Activated CD4-positive, alpha-beta memory T cell treated with anti-CD3 and anti-CD28 coated beads for 36 hours (primary cell): ENCODE data around the gene ARHGDIB. TPM values are rescaled to one million over a fixed set of nuclear protein-coding genes. Genes with fewer than 3 reads are reported as not detected.

Source experiments
- CTCF ChIA-PET: fragments of 350-600 bp; sonication (Branson Sonifier 250); formaldehyde crosslinking; loops from one replicate; lab custom pipeline; 2021; ENCODE audit warnings: antibody characterized with exemption, inconsistent platforms; lab: Charles Lee
- POLR2A ChIA-PET: fragments of 350-600 bp; sonication (Branson Sonifier 250); formaldehyde crosslinking; loops from one replicate; lab custom pipeline; 2021; ENCODE audit warnings: antibody characterized with exemption; lab: Charles Lee
- DNase-seq: peaks from one replicate; pipeline ENCODE4 v3.0.0-alpha.2; 2020
- H3K27ac Mint-ChIP-seq: one replicate; pipeline ENCODE4 v1.8.0; 2021; ENCODE audit warnings: mixed read lengths
- H3K27me3 Mint-ChIP-seq: one replicate; pipeline ENCODE4 v1.8.0; 2021; ENCODE audit warnings: mixed read lengths
- H3K36me3 Mint-ChIP-seq: one replicate; pipeline ENCODE4 v1.8.0; 2021; ENCODE audit warnings: mixed read lengths
- H3K4me1 Mint-ChIP-seq: one replicate; pipeline ENCODE4 v1.8.0; 2021; ENCODE audit warnings: low read depth, mixed read lengths
- H3K4me3 Mint-ChIP-seq: one replicate; pipeline ENCODE4 v1.8.0; 2021; ENCODE audit warnings: mild to moderate bottlenecking, mixed read lengths
- H3K9me3 Mint-ChIP-seq: one replicate; pipeline ENCODE4 v1.8.0; 2021; ENCODE audit warnings: mixed read lengths
- intact Hi-C: fragments of 100-400 bp; cut with micrococcal nuclease; formaldehyde crosslinking; loops from one replicate; pipeline ENCODE4 v1.15.1; 2023
- total RNA-seq, 2 experiments: library from RNA; stranded (reverse); gene quantifications; one replicate each; pipeline ENCODE4 v1.2.3, GENCODE V29; 2021

Gene ARHGDIB
- total RNA-seq, 2 experiments from 2014 or later = 640 to 644 TPM

DNA sequence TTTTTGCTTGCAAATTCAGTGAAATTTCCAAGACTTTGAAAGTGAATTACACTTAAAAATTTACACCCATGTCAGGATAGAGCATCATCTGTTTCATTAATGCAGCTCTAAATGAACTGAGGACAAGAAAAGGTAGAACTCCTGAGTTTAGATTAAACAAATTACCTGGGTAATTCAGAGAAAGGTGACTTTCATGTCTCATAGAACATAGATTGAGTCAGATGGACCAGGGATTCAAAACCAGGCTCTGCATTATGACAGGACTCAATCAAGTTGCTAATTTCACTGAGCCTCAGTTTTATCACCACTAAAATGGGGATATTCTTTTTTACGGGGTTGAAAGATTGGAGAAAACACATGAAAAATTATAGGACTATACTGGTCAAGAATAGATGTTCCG lies 4.5 kb downstream of the ARHGDIB start:
- CTCF ChIA-PET = interaction anchor here (0.7 to 1.2 kb wide), 3 partner anchors 181 to 265 kb away, joined by 3 to 5 read pairs (median 3); partner anchors contain the start of gene RERG
- no peak for DNase-seq
- Mint-ChIP-seq H3K9me3 (no peaks in the 10 kb centered on the region), H3K4me3 (peak overlapping the region; percentile 70), H3K36me3 (peaks cover 29% of the 10 kb centered on the region), H3K27me3 (no peaks in the 10 kb centered on the region), H3K27ac (peak overlapping the region; percentile 96), H3K4me1 (peaks cover 40% of the 10 kb centered on the region)
- POLR2A ChIA-PET = interaction anchor here (0.9 to 3.7 kb wide), 5 partner anchors 9 to 585 kb away, joined by 3 to 17 read pairs (median 7); partner anchors contain the start of genes C12orf60 and WBP11
- intact Hi-C loops = loop anchor here (2.0 to 10.0 kb wide), 3 partner anchors 562 to 928 kb away; partner anchors contain the start of gene STRAP

DNA sequence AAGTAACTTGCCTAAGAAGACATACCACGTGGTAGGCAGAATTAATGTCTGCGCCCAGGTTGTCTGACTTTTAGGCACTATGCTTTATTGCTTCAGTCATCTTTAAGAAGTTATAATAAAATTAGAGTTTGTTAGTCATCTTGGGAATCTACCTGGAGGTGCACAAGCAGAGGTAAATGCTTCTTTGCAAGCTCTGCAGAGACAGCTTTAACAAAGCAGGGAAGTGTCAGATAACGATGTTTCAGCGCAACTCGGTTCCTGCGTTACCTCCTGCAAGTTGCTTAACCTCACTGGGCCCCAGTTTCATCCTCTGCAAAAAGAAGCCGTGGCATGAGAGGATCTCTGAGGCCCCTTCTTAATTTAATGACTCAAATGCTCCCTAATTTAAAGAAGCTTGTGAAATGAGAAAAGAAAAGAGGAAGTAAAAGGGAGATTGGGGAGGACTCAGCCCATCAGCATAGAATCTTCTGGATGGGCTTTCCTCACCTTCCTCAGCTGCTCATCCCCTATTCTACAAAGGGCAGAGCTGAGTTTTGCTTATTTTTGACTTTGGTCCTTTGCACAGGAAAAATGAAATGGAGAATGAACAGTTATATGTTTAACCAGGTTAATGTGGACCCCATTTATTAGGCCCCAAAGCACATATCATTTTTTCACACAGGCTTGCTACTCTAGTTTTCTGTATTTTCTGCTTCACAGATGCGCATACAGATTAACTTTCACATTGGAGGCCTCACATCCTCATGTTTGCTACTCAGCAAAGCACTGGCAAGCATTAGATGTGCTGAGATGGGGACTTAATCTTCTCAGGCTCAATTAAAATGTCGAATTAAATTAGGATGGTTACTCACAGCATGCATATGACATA lies 5.1 kb downstream of the ARHGDIB start:
- Mint-ChIP-seq H3K36me3 (peaks cover 28% of the 10 kb centered on the region), H3K27me3 (no peaks in the 10 kb centered on the region), H3K4me3 (peak overlapping the region; percentile 70), H3K4me1 (peaks cover 46% of the 10 kb centered on the region), H3K27ac (peak overlapping the region; percentile 96), H3K9me3 (no peaks in the 10 kb centered on the region)
- peak; percentile 60 for DNase-seq
- intact Hi-C loops = loop anchor here (2.0 to 10.0 kb wide), 3 partner anchors 561 to 929 kb away; partner anchors contain the start of gene STRAP
- ChIA-PET POLR2A (interaction anchor here (0.9 to 2.1 kb wide), 4 partner anchors 8 to 584 kb away, joined by 3 to 7 read pairs (median 5); partner anchors contain the start of genes C12orf60 and WBP11), CTCF (interaction anchor here (1.1 to 1.2 kb wide), 2 partner anchors 187 to 265 kb away, joined by 3 to 5 read pairs; partner anchors contain the start of gene RERG)

DNA sequence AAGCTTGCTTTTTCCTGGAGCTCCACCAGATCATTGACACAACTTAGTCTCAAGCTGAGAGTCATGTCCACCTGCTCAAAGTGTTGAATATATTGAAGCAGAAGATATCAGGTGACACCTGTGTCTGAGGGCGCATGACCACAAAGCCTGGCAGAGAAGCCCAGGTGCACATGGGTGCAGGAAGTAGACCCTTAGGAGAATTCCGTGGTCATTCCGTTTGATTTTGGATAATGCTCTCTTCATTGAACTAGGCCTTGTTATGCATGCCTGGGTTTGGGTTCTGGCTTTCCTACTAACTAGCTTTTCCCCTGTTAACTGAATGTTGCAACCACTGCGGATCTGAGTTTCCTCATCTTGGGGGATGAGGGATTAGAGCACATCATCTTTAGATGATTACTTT lies 7.1 kb downstream of the ARHGDIB start:
- no peak for DNase-seq
- POLR2A ChIA-PET = interaction anchor here (0.6 to 1.5 kb wide), 3 partner anchors 180 to 560 kb away, joined by 5 to 10 read pairs (median 5); a partner anchor contains a TSS
- Mint-ChIP-seq H3K36me3 (peaks cover 29% of the 10 kb centered on the region), H3K9me3 (no peaks in the 10 kb centered on the region), H3K4me1 (peaks cover 64% of the 10 kb centered on the region), H3K27me3 (no peaks in the 10 kb centered on the region), H3K4me3 (peak overlapping the region; percentile 53), H3K27ac (peak overlapping the region; percentile 99)
- CTCF ChIA-PET = interaction anchor here (1.2 to 2.2 kb wide), 2 partner anchors 26 to 185 kb away, joined by 3 to 6 read pairs; no protein-coding TSS in a partner anchor
- intact Hi-C loops = loop anchor here (5.0 to 10.0 kb wide), 2 partner anchors 38 to 931 kb away; partner anchors contain the start of gene STRAP

DNA sequence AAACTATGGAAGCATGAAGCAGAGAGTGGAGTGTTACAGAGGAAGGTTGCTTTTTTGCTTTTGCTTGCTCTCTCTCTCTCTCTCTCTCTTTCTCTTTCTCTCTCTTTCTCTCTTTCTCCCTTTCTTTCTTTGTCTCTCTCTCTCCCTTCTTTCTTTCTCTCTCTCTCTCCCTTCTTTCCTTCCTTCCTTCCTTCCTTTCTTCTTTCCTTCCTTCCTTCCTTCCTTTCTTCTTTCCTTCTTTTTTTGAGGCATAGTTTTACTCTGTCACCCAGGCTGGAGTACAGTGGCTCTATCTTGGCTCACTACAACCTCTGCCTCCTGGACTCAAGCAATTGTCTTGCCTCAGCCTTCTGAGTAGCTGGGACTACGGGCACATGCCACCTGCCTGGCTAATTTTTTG lies 7.6 kb downstream of the ARHGDIB start:
- H3K9me3 Mint-ChIP-seq = no peaks in the 10 kb centered on the region
- peak overlapping the region; percentile 99 for H3K27ac Mint-ChIP-seq
- H3K4me1 Mint-ChIP-seq = peaks cover 70% of the 10 kb centered on the region
- H3K36me3 Mint-ChIP-seq = peaks cover 32% of the 10 kb centered on the region
- intact Hi-C loops = loop anchor here (2.0 to 10.0 kb wide), 3 partner anchors 39 to 931 kb away; partner anchors contain the start of gene STRAP
- H3K27me3 Mint-ChIP-seq = no peaks in the 10 kb centered on the region
- CTCF ChIA-PET = interaction anchor here (1.2 to 2.2 kb wide), 2 partner anchors 25 to 184 kb away, joined by 3 to 6 read pairs; no protein-coding TSS in a partner anchor
- POLR2A ChIA-PET = interaction anchor here (1.5 kb wide), 1 partner anchor 179 kb away, joined by 10 read pairs; a partner anchor contains a TSS
- peak overlapping the region; percentile 53 for H3K4me3 Mint-ChIP-seq
- no peak for DNase-seq

DNA sequence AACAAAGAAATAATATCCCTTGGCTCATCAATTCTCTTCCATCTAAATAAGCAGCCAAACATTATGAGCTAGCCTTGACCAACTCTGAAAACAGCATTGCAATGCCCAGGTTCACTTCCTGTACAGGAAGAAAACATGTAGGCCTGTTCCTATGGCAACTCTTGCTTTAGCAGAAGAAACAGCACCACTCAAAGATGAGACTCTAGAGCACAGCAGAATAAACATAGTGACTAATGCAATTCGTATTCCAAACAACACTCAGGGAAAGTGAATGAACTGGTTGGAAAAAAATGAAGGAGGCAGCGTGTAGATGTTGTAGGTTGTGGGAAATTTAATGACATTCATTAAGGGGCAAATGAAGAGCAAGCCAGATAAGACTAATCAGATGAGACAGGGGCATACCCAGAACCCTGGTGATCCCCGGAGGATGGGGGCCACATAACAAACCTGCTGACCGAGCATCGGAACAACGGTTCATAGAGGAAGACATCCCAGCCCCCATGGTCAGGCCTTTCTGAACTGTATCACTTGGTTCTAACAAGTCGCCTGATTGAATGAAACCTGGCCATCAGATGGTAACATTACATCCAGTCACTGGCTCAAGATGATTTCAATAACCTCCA lies 9.0 kb downstream of the ARHGDIB start:
- CTCF ChIA-PET = interaction anchor here (1.5 to 2.2 kb wide), 2 partner anchors 9 to 183 kb away, joined by 6 to 7 read pairs; partner anchors contain the start of gene ARHGDIB
- Mint-ChIP-seq H3K27me3 (no peaks in the 10 kb centered on the region), H3K9me3 (no peaks in the 10 kb centered on the region), H3K4me3 (peak overlapping the region; percentile 77), H3K27ac (peak overlapping the region; percentile 99), H3K4me1 (peaks cover 73% of the 10 kb centered on the region), H3K36me3 (peaks cover 35% of the 10 kb centered on the region)
- POLR2A ChIA-PET = interaction anchor here (1.0 to 2.1 kb wide), 3 partner anchors 7 to 181 kb away, joined by 4 to 16 read pairs (median 8); partner anchors contain the start of gene ARHGDIB
- DNase-seq = peak; percentile 62
- intact Hi-C loops = loop anchor here (1.0 to 10.0 kb wide), 5 partner anchors 9 to 932 kb away; partner anchors contain the start of genes ARHGDIB and STRAP

DNA sequence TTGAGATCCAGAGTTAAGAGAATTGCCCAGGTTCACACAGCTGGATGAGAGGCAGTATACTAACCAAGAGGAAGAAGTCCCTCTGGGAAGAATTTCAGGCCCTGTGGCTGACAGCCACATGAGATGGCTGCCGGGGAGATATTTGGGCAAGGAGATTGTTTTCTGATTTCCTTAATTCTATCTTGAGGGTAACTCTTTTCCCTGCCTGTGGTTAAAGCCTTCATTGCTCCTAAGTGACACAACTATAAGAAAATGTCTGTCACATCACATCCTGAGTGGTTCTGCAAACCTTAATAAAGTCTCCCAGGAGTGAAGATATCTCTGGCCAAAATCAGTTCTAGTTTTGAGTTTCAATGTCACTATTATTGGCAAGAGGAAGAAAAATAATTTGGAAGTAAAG lies 9.6 kb downstream of the ARHGDIB start:
- ChIA-PET POLR2A (interaction anchor here (1.0 to 2.1 kb wide), 3 partner anchors 8 to 181 kb away, joined by 4 to 16 read pairs (median 8); partner anchors contain the start of gene ARHGDIB), CTCF (interaction anchor here (0.9 to 1.5 kb wide), 2 partner anchors 10 to 14 kb away, joined by 3 to 7 read pairs; partner anchors contain the start of genes ARHGDIB and ERP27)
- Mint-ChIP-seq H3K27ac (peak overlapping the region; percentile 99), H3K36me3 (peaks cover 41% of the 10 kb centered on the region), H3K4me1 (peaks cover 75% of the 10 kb centered on the region), H3K9me3 (no peaks in the 10 kb centered on the region), H3K27me3 (no peaks in the 10 kb centered on the region), H3K4me3 (peak overlapping the region; percentile 77)
- no peak for DNase-seq
- intact Hi-C loops = loop anchor here (1.0 to 10.0 kb wide), 6 partner anchors 9 to 933 kb away; partner anchors contain the start of genes ARHGDIB, C12orf60, STRAP and WBP11

DNA sequence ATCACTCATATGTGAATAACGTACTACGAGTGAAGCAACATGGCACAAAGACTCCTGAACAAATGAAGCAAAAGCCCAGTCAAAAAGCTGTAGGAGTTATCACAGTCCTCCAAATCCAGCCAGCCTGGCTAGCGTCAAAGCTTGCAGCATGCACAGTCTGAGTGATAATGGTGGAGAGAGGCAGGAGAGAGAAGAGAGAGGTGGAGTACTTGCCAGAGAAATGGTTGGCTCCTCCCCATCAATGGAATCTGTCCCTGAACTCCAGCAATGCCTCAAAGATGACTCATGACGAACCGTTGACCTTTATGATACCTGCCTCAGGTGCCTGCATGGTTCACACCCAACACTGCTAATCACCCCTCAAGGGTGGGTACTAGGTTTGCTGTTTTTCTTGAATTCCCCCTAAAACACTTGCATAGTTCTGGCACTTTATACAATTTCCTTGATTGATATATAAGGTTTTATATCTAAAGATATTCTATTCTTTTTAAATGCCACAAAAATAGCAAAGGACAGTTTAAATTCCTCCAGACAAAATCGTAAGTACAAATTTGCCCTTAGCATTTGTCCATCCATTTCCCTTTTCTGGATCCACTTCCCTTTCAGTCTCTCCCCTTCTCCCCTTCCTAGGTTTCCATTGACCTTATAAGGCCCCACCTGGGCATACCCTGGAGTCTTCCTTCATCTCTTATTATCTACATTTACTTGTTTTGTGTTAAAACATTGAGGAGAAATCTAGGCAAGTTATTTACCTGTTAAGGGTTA lies 10.2 kb downstream of the ARHGDIB start:
- ChIA-PET POLR2A (interaction anchor here (1.1 to 2.1 kb wide), 5 partner anchors 8 to 180 kb away, joined by 3 to 16 read pairs (median 6); partner anchors contain the start of gene ARHGDIB), CTCF (interaction anchor here (0.5 to 1.5 kb wide), 6 partner anchors 8 to 598 kb away, joined by 3 to 5 read pairs (median 4); partner anchors contain the start of genes ARHGDIB and ERP27)
- H3K4me3 Mint-ChIP-seq = peak overlapping the region; percentile 80
- no peaks in the 10 kb centered on the region for H3K27me3 Mint-ChIP-seq
- H3K4me1 Mint-ChIP-seq = peaks cover 79% of the 10 kb centered on the region
- peaks cover 48% of the 10 kb centered on the region for H3K36me3 Mint-ChIP-seq
- H3K9me3 Mint-ChIP-seq = no peaks in the 10 kb centered on the region
- intact Hi-C loops = loop anchor here (1.0 to 10.0 kb wide), 3 partner anchors 41 to 934 kb away; partner anchors contain the start of genes C12orf60, STRAP and WBP11
- peak overlapping the region; percentile 99 for H3K27ac Mint-ChIP-seq
- DNase-seq = peak; percentile 36

DNA sequence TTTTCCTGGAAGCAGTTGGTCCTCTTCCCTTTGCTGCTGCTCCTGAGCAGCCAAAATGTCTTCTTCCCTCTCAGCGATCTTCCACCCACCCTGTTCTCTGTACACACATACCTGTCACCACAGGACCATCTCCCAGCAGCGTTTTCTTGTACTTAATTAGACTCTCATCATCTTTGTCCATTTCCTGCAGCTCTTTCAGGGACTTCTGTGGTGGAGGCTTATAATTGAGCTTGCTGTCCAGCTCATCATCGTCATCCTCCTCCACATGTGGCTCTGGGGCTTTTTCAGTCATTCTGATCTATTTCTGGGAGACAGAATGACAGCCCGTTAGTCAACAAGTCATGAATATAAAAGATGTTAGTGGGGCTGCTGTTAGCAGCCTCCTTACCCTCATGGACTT lies 11.0 kb downstream of the ARHGDIB start:
- ChIA-PET CTCF (interaction anchor here (0.5 to 1.5 kb wide), 5 partner anchors 9 to 181 kb away, joined by 3 to 5 read pairs (median 4); partner anchors contain the start of gene ARHGDIB), POLR2A (interaction anchor here (1.1 to 2.1 kb wide), 5 partner anchors 9 to 179 kb away, joined by 3 to 16 read pairs (median 6); partner anchors contain the start of gene ARHGDIB)
- Mint-ChIP-seq H3K36me3 (peaks cover 55% of the 10 kb centered on the region), H3K4me1 (peaks cover 85% of the 10 kb centered on the region), H3K4me3 (peak overlapping the region; percentile 80), H3K9me3 (no peaks in the 10 kb centered on the region), H3K27ac (peak overlapping the region; percentile 99), H3K27me3 (no peaks in the 10 kb centered on the region)
- intact Hi-C loops = loop anchor here (5.0 to 10.0 kb wide), 2 partner anchors 42 to 934 kb away; partner anchors contain the start of gene STRAP
- peak; percentile 70 for DNase-seq

DNA sequence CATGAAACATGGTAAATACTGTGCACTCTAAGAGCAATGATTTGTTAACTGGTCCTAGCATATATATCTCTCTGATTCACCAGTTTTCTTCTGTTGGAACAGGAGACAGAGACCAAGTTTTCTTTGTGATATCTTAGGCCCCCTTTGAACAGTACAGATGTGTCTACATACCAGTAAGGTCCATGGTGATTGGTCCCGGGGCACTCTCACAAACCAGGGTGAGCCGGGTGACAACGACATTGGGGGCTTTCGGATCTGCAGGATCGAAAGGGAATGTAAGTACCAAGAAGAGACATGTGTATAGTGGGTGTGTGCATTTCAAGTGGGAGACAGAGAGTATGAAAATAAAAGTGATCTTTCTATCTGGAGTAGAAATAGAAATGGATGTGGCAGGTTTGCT lies 11.8 kb downstream of the ARHGDIB start:
- DNase-seq = peak; percentile 59
- intact Hi-C loops = loop anchor here (2.0 to 10.0 kb wide), 4 partner anchors 13 to 935 kb away; partner anchors contain the start of gene STRAP
- Mint-ChIP-seq H3K36me3 (peaks cover 63% of the 10 kb centered on the region), H3K27ac (peak overlapping the region; percentile 99), H3K4me3 (peak overlapping the region; percentile 80), H3K9me3 (no peaks in the 10 kb centered on the region), H3K27me3 (no peaks in the 10 kb centered on the region), H3K4me1 (peaks cover 91% of the 10 kb centered on the region)
- ChIA-PET CTCF (no interaction called here), POLR2A (interaction anchor here (1.3 kb wide), 1 partner anchor 179 kb away, joined by 5 read pairs; a partner anchor contains a TSS)

DNA sequence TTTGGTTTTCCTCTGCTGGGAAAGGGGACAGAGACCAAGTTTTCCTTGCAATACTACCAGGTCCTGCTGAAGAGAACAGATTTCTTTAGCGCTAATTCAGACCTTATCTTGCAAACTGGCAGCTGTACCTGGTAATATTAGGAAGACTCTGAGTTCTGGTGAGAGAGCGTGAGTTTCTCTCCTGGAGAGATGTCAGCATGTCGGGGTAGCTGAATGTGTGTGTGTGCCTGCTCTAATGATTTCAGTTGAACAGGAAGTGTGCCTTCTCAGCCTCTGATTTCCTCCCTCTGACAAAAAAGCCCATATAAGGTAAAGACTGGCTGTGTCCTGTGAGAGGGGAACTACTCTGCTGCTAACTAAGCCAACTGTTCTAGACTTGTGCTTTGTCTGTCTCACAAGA lies 12.7 kb downstream of the ARHGDIB start:
- Mint-ChIP-seq H3K27me3 (no peaks in the 10 kb centered on the region), H3K4me1 (peaks cover 82% of the 10 kb centered on the region), H3K9me3 (no peaks in the 10 kb centered on the region), H3K4me3 (peak overlapping the region; percentile 80), H3K27ac (peak overlapping the region; percentile 99), H3K36me3 (peaks cover 70% of the 10 kb centered on the region)
- ChIA-PET POLR2A (interaction anchor here (0.9 to 1.8 kb wide), 9 partner anchors 8 to 178 kb away, joined by 3 to 14 read pairs (median 5); partner anchors contain the start of genes ARHGDIB, C12orf60, ERP27 and WBP11), CTCF (interaction anchor here (0.8 to 3.7 kb wide), 5 partner anchors 10 to 180 kb away, joined by 3 to 21 read pairs (median 6); partner anchors contain the start of gene ERP27)
- intact Hi-C loops = loop anchor here (1.0 to 5.0 kb wide), 5 partner anchors 9 to 177 kb away; a partner anchor contains a TSS
- peak; percentile 69 for DNase-seq
